ENCODE data around the gene SLC8A2.
A peak's percentile ranks its signal among the peaks of the same experiment; 100 is the strongest.

The SLC8A2 gene

GRCh38 chr19:47428177-47428894 lies 43.4 kb downstream of the SLC8A2 start:
- peak overlapping the region; percentile 9; the same call in 1 of the 2 replicates for H3K4me3 ChIP-seq (replicated peaks; ENCODE audit: low read depth, low read length)
- no peak for TF ChIP-seq CTCF (IDR thresholded peaks at IDR 0.05; ENCODE audit: low read depth, low read length, missing control alignments)
- DNase-seq (ENCODE audit: extremely low read depth, low read depth), result peak; percentile 88

- no peak for DNase-seq (ENCODE audit: extremely low read depth, low read depth)
- peak overlapping the region; percentile 9; the same call in 1 of the 2 replicates for H3K4me3 ChIP-seq (replicated peaks; ENCODE audit: low read depth, low read length)
- TF ChIP-seq CTCF (IDR thresholded peaks at IDR 0.05; ENCODE audit: low read depth, low read length, missing control alignments), result peak; percentile 92
Measured at GRCh38 chr19:47427241-47428176, 44.2 kb downstream of the SLC8A2 start.

- no peak for TF ChIP-seq CTCF (IDR thresholded peaks at IDR 0.05; ENCODE audit: low read depth, low read length, missing control alignments)
- H3K4me3 ChIP-seq (replicated peaks; ENCODE audit: low read depth, low read length), result no peak overlapping the region
- DNase-seq (ENCODE audit: extremely low read depth, low read depth), result no peak
Measured at GRCh38 chr19:47423203-47423882, 48.4 kb downstream of the SLC8A2 start.

- TF ChIP-seq CTCF (IDR thresholded peaks at IDR 0.05; ENCODE audit: low read depth, low read length, missing control alignments), result no peak
- H3K4me3 ChIP-seq (replicated peaks; ENCODE audit: low read depth, low read length), result no peak overlapping the region
- no peak for DNase-seq (ENCODE audit: extremely low read depth, low read depth)
Measured at GRCh38 chr19:47422417-47423163, 49.1 kb downstream of the SLC8A2 start.

- DNase-seq (ENCODE audit: extremely low read depth, low read depth), result no peak
- no peak overlapping the region for H3K4me3 ChIP-seq (replicated peaks; ENCODE audit: low read depth, low read length)
- no peak for TF ChIP-seq CTCF (IDR thresholded peaks at IDR 0.05; ENCODE audit: low read depth, low read length, missing control alignments)
Measured at GRCh38 chr19:47421844-47422395, 49.8 kb downstream of the SLC8A2 start.

Data from HFF-Myc (cell line).